GM12878 (cell line): ENCODE data around the gene RAB34. TPM values are rescaled to one million over a fixed set of nuclear protein-coding genes. Genes with fewer than 3 reads are reported as not detected.

Experiments used
- LARP7 ChIP-seq: fragments of 450-650 bp; IDR thresholded peaks from 2 replicates; pipeline ENCODE4 v1.6.1; 2017; ENCODE audit warnings: mild to moderate bottlenecking
- NR2C1 ChIP-seq: fragments of 450-650 bp; IDR thresholded peaks from 2 replicates; pipeline ENCODE4 v1.6.1; 2017; ENCODE audit warnings: antibody characterized with exemption, mild to moderate bottlenecking, moderate library complexity
- NR2F1 ChIP-seq: fragments of 450-650 bp; conservative IDR thresholded peaks from 2 replicates; pipeline ENCODE4 v1.6.1; 2017; ENCODE audit warnings: mild to moderate bottlenecking
- PBX3 ChIP-seq: IDR thresholded peaks from 2 replicates; pipeline ENCODE4 v1.6.1; 2011; ENCODE audit warnings: mild to moderate bottlenecking, low read depth, low read length, moderate library complexity; ENCODE audit not compliant: insufficient replicate concordance
- ZZZ3 ChIP-seq: IDR thresholded peaks from 2 replicates; pipeline ENCODE4 v1.6.1; 2011; ENCODE audit warnings: low read depth; ENCODE audit not compliant: control insufficient read depth, insufficient read length
- polyA plus RNA-seq, 11 experiments: library from polyadenylated mRNA; depleted of rRNA in 4 of 11; unstranded in 6 of 11; stranded (reverse) in 5 of 11; fragments of >200 nt; fragmentation: Nextera tagmentation in 4 of 11; fragmentation: Illumina TruSeq in 1 of 11; extraction: Ambion mirVana in 4 of 11; extraction: Trizol in 1 of 11; gene quantifications; 1 replicate in 1 of 11; 2 replicates in 10 of 11; pipeline versions ENCODE4 v1.2.1 to v1.2.3, GENCODE V29; 2011 to 2016; ENCODE audit warnings: inconsistent platforms in 2 of 11, missing spikeins in 2 of 11, low read depth in 1 of 11
- total RNA-seq, 4 experiments: library from RNA; depleted of rRNA in 3 of 4; stranded (reverse); fragments of >200 nt in 3 of 4; fragmentation: Illumina TruSeq in 1 of 4; extraction: Trizol in 1 of 4; gene quantifications; 2 replicates each; pipeline versions ENCODE4 v1.2.1 to v1.2.3, GENCODE V29; 2013 to 2021
- TF ChIP-seq, protein P1 (sequence below): IDR thresholded peaks from 2 replicates; pipeline ENCODE4 v1.6.1; 2012; ENCODE audit warnings: low read depth, low read length, improper control_type of control experiment

RAB34 gene
- total and polyA plus RNA-seq, 10 of the 15 experiments (the other 5 are each of a cell fraction or from before 2014, with no cell fraction given): 0.37 to 46.4 (median 32.8) TPM

- TF ChIP-seq PBX3: peak; percentile 11
- 0 out of 2 replicates have a peak, but pooled peaks have one; percentile 11 for TF ChIP-seq LARP7
- TF ChIP-seq ZZZ3: no peak
- TF ChIP-seq, protein P1, sequence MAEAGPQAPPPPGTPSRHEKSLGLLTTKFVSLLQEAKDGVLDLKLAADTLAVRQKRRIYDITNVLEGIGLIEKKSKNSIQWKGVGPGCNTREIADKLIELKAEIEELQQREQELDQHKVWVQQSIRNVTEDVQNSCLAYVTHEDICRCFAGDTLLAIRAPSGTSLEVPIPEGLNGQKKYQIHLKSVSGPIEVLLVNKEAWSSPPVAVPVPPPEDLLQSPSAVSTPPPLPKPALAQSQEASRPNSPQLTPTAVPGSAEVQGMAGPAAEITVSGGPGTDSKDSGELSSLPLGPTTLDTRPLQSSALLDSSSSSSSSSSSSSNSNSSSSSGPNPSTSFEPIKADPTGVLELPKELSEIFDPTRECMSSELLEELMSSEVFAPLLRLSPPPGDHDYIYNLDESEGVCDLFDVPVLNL: no peak
- TF ChIP-seq NR2F1: peak; percentile 89
- 0 out of 2 replicates have a peak, but pooled peaks have one; percentile 15 for TF ChIP-seq NR2C1
These were observed 26.7 kb upstream of the RAB34 start (continued) for GRCh38 chr17:28744104-28744971.
